GM19023 (cell line): ENCODE measurements around the gene FXYD7.

ENCODE experiments used
- ATAC-seq: cut with Tn5 transposase; IDR thresholded peaks from one replicate; pipeline ENCODE4 v1.9.1; 2021; ENCODE audit warnings: mild to moderate bottlenecking, moderate library complexity; ENCODE audit not compliant: unreplicated experiment

The FXYD7 gene

DNA sequence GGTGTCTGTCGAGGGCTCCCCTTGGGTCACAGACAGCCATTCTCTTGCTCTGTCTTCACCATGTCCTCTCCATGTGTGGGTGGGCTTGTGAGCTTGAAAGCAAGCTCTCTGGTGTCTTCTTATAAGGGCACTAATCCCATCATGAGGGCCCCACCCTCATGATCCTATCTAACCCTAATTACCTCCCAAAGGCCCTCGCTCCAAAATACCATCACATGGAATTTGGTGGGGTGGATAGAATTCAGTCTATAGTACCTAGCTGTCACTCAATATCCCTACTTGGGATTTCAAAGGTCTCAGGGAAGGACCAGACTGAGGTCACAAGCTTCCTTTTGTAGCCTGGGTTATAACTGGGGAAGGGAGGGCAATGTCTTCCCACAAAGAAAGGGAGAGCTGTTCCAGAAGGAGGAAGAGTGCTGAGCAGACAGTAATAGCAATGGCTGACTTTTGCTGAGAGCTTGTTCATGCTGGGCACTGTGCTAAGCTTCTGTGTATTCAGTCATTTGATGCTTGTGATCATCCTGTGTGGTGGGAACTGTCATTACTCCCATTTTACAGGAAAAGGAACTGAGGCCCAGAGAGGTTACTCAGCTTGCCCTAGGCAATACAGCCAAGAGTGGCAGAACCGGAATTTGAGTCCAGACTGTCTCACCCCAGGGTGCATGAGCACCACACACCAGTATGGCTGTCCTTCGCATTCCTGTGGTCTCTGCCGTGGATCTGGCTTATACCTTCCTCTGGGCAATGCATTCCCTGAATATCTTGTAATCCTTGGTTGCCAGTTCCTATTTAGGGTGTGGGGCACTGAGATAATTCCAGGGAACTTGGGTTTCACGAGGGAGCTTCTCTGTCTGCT lies 19.6 kb downstream of the FXYD7 start:
- no peak for ATAC-seq

DNA sequence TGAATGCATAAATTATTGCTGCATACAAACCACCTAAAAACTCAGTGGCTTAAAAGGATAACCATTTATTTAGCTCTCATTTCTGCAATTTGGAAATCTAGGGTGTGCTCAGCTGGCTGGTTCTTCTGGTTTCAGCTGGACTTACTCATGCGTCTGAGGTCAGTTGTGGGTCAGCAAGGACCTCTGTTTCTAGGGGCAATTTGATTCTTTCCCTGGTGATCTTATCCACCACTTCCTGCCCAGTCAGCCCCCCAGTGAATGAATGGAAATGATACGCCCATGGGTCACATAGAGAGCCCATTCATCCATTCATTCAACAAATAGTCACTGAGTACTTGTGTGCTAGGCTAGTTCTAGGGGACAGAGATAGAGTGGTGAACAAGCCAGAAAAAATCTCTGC lies 21.4 kb downstream of the FXYD7 start:
- no peak for ATAC-seq

DNA sequence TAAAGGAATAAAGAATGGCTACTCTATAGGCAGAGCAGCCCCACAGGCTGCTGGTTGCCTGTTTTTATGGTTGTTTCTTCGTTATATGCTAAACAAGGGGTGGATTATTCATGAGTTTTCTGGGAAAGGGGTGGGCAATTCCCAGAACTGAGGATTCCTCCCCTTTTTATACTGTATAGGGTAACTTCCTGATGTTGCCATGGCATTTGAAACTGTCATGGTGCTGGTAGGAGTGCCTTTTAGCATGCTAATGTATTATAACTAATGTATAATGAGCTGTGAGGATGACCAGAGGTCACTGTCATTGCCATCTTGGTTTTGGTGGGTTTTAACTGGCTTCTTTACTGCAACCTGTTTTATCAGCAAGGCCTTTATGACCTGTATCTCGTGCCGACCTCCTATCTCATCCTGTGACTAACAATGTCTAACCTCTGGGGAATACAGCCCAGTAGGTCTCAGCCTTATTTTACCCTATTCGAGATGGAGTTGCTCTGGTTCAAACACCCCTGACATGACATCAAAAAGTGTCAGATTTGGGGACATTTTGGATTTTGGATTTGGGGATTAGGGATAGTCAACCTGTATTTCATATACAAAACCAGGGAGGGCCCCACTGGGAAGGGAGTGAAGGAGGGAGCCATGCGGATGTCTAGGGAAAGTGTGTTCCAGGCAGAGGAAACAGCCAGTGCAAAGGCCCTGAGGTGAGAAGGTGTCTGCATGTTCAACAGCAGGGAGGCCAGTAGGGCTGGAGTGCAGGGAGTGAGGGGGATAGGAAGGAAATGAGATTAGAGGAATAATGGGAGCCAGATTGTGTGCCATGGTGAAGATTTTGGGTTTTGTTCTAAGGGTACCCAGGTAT lies 22.4 kb downstream of the FXYD7 start:
- ATAC-seq = no peak

DNA sequence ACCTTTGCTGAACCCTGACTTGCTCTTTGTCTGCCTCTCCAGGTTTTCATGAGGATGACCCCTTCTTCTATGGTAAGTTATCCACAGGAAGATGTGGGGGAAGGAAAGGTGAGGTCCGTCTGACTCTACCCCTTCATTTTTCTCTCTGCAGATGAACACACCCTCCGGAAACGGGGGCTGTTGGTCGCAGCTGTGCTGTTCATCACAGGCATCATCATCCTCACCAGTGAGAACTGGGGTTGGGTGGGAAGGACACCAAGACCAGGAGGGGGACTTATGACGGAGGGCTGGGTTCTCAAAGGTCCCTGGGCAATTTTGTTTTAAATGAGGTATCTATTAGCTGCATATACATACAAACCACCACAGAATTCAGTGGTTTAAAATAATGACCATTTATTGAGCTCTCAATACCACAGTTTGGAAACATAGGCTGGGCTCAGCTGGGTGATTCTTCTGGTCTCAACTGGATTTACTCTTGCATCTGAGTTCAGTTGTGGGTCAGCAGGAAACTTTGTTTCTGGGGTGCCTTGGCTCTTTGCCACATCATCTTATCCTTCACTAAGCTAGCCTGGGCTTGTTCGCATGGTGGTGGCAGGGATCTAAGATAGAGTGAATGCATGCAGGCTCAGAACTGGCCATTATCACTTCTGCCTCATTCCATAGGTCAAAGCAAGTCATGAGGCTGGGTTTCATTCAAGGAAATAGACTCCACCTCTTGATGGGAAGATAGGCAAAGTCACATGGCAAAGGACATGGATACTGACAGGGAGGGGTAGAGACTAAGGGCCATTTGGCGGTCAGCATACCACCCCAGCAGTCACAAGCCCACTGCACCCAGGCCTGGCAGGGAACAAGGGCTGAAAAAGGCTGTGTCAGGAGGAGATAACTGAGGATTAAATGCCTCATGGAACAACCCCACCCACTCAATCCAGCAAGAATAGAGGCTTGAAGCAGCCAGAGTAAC lies 23.3 kb downstream of the FXYD7 start:
- no peak for ATAC-seq

DNA sequence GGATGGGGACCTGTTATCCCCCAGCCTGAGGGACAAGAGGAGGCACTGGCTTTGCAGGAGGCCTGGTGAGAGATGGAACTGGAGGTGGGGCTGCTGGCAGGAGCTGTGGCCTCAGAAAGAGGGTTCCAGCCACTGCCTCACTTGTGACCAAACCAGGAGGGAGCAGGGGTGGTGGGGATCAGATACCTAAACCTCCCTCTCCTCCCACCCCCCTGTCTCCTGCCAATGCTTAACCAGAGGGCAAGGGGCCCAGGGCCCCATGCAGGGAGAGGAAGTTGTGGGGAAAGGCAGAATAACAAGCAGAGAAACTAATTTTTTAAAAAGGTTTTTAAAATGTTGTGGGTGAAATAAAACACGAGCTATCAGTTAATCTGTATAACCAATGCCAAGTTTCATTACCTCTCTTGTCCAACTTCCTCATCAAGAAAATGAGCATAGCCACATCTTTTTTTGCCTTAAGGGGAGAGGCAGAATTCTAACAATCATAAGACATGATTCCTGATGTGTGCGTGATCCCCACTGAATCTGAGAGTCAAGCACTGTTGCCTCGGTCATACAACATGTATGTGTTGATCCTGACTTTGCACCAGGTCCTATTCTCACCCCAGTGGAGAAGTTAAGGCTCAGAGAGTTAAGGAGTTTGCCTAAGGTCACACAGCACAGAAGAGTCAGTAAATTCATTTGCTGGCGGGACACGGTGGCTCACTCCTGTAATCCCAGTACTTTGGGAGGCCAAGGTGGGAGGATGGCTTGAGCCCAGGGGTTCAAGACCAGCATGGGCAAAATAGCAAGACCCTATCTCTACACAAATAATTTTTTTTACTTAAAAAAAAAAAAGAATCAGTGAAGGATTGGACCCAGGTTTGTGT lies 24.4 kb downstream of the FXYD7 start:
- ATAC-seq = no peak

DNA sequence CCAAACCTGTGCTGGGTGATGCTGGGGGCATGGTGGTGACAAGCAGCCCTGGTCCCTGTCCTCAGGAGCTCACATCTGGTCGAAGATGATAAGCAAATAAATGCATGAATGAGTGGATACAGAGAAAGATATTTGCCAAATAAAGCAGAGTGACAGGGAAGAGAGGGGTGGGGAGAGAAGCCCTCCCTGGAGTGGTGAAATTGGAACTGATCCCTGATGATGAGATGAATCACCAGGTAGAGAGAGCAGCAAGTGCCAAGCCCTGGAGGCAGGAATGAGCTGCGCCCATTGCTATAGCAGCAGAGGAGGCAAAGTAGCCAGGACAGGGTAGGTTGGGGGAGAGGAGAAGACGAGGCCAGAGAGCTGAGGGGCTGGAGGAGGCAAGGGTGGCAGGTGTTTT lies 25.1 kb downstream of the FXYD7 start:
- ATAC-seq = no peak

DNA sequence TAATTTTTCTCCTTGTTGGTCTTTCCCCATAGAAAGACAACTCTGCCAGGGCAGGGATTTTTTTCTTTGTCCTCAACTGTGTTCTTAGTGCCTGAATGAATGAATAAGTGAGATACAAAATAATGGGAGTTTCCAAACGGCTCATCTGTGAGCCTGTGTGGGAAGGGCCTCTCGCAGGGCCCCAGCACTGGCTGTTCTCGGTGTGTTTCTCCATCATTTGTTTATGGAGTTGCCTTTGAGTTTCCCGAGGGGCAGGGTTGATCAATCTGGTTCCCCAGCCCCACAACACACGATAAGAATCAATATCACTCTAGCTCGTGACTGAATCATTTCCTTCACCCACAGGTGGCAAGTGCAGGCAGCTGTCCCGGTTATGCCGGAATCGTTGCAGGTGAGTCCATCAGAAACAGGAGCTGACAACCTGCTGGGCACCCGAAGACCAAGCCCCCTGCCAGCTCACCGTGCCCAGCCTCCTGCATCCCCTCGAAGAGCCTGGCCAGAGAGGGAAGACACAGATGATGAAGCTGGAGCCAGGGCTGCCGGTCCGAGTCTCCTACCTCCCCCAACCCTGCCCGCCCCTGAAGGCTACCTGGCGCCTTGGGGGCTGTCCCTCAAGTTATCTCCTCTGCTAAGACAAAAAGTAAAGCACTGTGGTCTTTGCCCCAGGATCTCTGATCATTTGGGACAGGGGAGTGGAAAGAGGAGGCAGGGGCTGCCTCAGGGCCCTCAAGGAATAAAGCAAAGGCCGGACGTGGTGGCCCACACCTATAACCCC lies 26.4 kb downstream of the FXYD7 start:
- no peak for ATAC-seq

DNA sequence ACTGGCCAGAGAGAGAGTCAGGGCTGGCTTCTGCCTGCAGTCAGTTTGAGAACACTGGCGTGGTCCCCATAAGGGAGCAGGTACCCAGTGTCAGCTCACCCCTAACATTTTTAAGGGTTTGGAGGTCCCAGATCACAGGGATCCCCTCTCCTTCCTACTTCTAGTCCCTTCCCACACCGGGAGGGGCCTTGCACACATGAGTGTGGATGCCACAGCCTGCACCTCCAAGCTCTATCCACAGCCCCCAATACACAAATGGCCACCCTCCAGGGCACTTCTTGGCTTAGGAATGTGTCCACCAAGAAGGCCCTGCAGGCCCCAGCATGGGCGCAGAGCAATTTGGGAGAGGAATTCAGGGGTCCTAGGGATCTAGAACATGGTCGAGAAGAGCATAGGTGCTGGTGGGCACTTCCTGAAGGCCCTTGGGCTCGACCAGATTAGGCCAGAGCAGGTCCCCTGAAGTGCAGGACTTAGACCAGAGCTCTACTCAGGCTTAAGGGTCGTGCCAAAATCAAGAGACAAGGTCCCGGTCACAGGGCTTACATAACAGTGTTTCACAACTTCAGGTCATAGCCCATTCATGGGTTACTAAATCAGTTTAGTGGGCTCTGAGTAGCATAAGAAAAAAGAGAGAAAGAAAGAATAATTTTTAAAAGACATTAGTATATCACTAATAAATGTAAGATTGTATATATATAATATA lies 27.5 kb downstream of the FXYD7 start:
- ATAC-seq = no peak

DNA sequence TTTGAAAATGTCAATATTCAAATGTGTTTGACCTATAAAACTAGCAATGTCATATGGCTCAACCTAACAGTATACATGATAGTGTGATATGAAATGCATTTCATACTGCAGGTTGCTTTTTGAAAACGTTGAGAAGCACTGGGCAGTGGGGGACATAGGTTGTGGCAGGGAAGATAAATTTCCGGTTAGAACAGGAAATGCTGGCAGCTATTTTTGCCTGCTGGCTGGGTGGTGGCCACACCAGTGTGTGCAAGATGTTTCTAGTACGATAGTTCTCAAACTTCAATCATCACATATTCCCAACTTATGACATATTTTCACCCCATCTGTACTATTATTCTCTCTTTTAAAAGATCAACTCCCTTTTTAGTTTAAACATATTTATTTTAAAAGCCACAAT lies 28.7 kb downstream of the FXYD7 start:
- ATAC-seq = no peak

DNA sequence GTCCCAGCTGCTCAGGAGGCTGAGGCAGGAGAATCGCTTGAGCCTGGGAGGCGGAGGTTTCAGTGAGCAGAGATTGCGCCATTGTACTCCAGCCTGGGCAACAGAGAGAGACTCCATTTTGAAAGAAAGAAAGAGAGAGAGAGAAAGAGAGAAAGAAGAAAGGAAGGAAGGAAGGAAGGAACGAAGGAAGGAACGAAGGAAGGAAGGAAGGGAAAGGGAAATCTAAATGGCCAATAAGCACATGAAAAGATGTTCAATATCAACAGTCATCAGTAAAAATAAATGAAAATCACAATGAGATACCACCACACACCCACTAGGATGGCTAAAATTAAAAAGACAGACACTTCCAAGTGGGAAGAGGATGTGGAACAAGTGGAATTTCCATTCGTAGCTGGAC lies 31.2 kb downstream of the FXYD7 start:
- no peak for ATAC-seq

DNA sequence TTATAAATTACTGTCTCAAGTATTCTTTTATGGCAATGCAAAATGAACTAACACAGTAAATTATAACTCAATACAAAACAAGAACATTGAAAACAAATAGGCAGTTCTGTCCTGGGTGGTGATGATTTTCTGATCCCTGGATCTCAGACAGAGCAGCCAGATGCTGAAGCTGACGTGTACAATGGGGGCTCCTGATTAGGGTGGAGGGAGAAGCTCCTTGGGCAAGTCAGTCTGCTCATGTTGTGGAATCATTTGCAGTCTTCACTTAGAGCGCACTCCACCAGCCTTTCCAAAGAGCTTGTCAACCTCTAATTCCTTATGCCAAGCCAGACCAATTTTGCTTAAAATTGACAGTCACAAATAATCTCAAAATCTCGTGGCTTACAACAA lies 33.1 kb downstream of the FXYD7 start:
- no peak for ATAC-seq

DNA sequence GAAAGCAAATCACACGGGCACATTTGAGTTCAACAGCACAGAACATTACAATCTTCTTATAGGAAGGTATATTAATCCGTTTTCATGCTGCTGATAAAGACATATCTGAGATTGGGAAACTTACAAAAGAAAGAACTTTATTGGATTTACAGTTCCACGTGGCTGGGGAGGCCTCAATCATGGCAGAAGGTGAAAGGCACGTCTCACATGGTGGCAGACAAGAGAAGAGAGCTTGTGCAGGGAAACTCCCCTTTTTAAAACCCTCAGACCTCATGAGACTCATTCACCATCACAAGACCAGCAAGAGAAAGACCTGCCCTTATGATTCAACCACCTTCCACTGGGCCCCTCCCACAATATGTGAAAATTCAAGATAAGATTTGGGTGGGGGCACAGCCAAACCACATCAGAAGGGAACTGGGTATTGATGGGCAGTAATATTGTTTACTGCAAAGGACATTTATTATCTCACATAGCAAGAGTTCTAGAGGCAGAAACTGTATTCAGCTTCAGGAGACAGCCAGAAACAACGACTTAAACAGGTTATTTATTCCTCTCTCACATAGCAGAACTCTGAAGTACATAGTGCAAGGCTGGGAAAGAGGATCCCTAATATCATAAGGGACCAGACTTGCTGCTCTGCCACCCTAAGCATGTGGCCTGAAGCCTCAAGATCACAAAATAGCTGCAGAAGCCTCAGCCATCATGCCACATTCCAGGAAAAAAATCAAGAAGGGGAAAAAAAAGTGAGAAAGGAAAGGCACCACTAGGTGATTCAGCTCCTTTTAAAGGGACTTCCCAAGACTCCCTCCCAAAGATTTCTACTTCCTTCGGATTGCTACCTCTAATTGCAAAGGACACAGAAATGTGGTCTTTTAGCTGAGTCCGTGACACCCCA lies 34.6 kb downstream of the FXYD7 start:
- ATAC-seq = no peak

DNA sequence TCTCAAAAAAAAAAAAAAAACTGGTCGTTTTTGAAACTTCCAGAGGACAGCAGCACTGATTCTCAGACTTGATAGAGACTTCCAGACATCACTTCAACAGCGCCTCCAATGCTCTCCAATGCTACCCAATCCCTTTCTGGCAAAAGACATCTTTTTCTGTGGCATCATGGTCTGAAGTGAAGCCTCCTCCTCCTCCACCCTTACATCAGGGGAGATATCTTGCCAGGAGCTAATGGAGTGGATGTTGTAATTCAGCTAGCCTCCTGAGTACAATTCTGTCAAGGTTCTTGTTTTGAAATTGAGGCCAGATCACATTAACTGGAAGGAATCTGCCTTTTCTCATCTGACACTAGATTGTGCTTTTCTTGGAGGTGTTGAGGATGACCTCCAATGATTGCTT lies 35.6 kb downstream of the FXYD7 start:
- ATAC-seq = no peak

DNA sequence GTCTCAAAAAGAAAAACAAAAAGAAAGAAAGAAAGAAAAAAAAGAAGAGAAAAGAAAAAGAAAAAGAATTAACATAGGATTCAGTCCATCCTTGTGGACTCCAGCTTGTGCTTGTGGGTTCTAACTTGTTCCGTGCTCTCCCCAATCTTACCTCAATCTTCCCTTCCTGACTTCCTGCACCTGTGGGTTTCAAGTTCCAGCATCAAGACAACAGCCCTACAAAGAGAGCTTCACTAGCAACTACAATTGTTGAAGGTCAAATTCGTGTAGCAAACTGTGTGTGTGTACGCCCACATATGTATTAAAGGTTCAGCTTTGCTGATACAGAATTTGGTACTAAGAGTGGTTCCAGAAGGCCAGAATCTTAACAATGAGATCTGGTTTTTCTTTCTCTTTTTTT lies 36.8 kb downstream of the FXYD7 start:
- ATAC-seq = no peak

DNA sequence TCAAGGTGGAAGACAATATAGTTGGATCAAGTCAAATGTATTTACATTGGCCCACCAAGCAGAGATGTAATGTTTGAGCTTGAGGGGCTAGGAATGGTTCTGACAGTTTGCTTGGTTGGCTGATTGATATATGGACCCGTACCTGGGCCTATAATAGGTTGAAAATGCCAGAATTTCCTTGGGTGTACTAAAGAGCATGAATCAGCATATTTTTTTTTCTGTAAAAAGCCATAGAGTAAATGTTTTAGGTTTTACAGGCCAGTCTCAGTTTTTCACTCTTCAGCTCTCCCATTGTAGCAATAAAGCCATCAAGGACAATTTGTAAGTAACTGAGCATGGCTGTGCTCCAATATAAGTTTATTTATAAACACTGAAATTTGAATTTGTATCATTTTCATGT lies 38.3 kb downstream of the FXYD7 start:
- no peak for ATAC-seq

DNA sequence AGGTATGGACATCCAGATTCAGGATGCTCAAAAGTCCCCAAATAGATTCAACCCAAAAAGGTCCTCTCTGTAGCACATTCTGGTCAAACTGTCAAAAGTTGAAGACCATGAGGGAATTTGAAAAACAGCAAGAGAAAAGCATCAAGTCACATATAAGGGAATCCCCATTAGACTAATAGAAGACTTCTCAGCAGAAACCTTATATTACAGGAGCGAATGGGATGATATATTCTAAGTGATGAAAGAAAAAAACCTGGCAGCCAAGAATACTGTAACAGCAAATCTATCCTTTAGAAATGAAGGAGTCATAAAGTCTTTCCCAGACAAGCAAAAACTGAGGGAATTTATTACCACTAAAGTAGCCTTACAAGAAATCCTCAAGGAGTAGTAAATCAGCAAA lies 41.2 kb downstream of the FXYD7 start:
- no peak for ATAC-seq

DNA sequence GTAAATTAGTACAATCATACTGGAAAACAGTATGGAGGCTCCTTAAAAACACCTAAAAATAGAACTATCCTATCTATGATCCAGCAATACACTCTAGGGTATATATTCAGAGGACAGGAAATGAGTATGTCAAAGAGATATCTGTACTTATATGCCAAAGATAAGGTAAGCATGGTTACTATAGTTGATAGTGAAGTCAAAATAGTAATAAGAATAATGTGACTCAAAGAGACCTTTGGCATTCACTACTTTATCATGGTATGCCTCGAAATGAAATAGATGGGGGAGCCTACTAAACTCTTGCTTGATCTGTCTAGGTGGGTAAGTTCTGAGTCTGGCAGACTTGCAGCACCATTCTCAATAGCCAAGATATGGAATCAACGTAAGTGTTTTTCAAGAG lies 41.8 kb downstream of the FXYD7 start:
- ATAC-seq = no peak
